ENCODE data around the gene UQCR10.

DNA sequence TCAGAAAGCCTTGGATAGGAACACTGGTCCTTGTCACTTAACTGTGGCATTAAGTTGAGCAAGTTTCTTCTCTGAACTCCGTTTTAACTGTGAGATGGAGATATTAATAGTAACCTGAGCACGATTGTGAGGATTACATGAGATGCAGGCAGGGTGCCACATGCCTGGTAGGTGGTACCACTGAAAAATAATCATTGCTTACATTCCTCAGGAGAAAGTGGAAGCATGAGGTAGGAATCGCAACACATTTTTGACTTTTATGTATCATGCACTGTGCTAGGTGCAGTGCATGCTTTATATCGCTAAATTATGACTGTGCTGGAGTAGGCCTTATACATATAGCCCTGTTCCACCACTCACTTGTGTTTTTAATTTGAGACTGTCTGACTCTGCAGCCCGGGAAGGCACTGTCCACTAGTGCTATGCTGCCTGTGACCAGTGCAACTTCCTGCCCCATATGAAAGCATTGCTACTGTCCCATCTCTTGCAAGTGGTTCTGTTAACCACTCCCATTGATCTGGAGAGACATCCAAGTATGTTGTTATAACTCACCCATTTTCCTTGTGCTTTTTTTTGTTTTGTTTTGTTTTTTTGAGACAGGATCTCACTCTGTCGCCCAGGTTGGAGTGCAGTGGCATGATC, 1.0 kb downstream of the UQCR10 start:
- TF ChIP-seq YY1 (IDR thresholded peaks at IDR 0.05; ENCODE audit: low read depth) (no peak), FOXM1 (IDR thresholded peaks at IDR 0.05; ENCODE audit: borderline replicate concordance, low read depth) (no peak), NFIC (IDR thresholded peaks at IDR 0.05) (no peak), CREB1 (IDR thresholded peaks at IDR 0.05; ENCODE audit: low read depth) (no peak), RAD21 (IDR thresholded peaks at IDR 0.05; ENCODE audit: low read depth) (no peak), EP300 (IDR thresholded peaks at IDR 0.05; ENCODE audit: borderline replicate concordance) (no peak)
- TF ChIP-seq, protein P1, sequence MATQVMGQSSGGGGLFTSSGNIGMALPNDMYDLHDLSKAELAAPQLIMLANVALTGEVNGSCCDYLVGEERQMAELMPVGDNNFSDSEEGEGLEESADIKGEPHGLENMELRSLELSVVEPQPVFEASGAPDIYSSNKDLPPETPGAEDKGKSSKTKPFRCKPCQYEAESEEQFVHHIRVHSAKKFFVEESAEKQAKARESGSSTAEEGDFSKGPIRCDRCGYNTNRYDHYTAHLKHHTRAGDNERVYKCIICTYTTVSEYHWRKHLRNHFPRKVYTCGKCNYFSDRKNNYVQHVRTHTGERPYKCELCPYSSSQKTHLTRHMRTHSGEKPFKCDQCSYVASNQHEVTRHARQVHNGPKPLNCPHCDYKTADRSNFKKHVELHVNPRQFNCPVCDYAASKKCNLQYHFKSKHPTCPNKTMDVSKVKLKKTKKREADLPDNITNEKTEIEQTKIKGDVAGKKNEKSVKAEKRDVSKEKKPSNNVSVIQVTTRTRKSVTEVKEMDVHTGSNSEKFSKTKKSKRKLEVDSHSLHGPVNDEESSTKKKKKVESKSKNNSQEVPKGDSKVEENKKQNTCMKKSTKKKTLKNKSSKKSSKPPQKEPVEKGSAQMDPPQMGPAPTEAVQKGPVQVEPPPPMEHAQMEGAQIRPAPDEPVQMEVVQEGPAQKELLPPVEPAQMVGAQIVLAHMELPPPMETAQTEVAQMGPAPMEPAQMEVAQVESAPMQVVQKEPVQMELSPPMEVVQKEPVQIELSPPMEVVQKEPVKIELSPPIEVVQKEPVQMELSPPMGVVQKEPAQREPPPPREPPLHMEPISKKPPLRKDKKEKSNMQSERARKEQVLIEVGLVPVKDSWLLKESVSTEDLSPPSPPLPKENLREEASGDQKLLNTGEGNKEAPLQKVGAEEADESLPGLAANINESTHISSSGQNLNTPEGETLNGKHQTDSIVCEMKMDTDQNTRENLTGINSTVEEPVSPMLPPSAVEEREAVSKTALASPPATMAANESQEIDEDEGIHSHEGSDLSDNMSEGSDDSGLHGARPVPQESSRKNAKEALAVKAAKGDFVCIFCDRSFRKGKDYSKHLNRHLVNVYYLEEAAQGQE (IDR thresholded peaks at IDR 0.05; ENCODE audit: low read depth) = no peak
